HG03175 (cell line): Measurements from ENCODE around the gene KRTAP9-9.
"Not testable (repeated sequence)": the region's sequence is repeated elsewhere in the genome, so short reads cannot be mapped to it uniquely, and the experiment has no call there.

Experiments
- ATAC-seq: cut with Tn5 transposase; IDR thresholded peaks from one replicate; pipeline ENCODE4 v1.9.1; 2021; ENCODE audit warnings: mild to moderate bottlenecking, moderate library complexity; ENCODE audit not compliant: unreplicated experiment

KRTAP9-9 gene

GRCh38 chr17:41264599-41264998 lies 9.4 kb downstream of the KRTAP9-9 start:
- no peak for ATAC-seq

GRCh38 chr17:41265078-41265477 lies 9.9 kb downstream of the KRTAP9-9 start, which contains the start of gene KRTAP9-6:
Gene KRTAP9-6, plus strand, starts transcription at chr17:41265378. Its CDS starts 0 bp downstream, at chr17:41265378.
- no peak for ATAC-seq

GRCh38 chr17:41267711-41268110 lies 12.5 kb downstream of the KRTAP9-9 start:
- ATAC-seq: no peak

- ATAC-seq: not testable (repeated sequence)
These were observed 16.1 kb downstream of the KRTAP9-9 start for GRCh38 chr17:41271323-41271722.

GRCh38 chr17:41271858-41272257 lies 16.7 kb downstream of the KRTAP9-9 start:
- ATAC-seq: no peak

GRCh38 chr17:41275648-41276190 lies 20.5 kb downstream of the KRTAP9-9 start, which contains the start of gene KRTAP9-7:
Gene KRTAP9-7, plus strand, starts transcription at chr17:41275698. Its CDS starts 0 bp downstream, at chr17:41275698.
- not testable (repeated sequence) for ATAC-seq

- ATAC-seq: no peak
These were observed 23.2 kb downstream of the KRTAP9-9 start for GRCh38 chr17:41278176-41278955.

- ATAC-seq: no peak
These were observed 28.9 kb downstream of the KRTAP9-9 start for GRCh38 chr17:41284043-41284442.

GRCh38 chr17:41284546-41284945 lies 29.4 kb downstream of the KRTAP9-9 start:
- no peak for ATAC-seq

- no peak for ATAC-seq
These were observed 31.9 kb downstream of the KRTAP9-9 start for GRCh38 chr17:41287050-41287449.

- ATAC-seq: no peak
These were observed 38.8 kb downstream of the KRTAP9-9 start for GRCh38 chr17:41294016-41294415.

- no peak for ATAC-seq
These were observed 41.7 kb downstream of the KRTAP9-9 start for GRCh38 chr17:41296846-41297245.

GRCh38 chr17:41298458-41299135 lies 43.4 kb downstream of the KRTAP9-9 start:
- no peak for ATAC-seq

- no peak for ATAC-seq
These were observed 46.1 kb downstream of the KRTAP9-9 start for GRCh38 chr17:41301204-41301790.

GRCh38 chr17:41301916-41302901 lies 47.0 kb downstream of the KRTAP9-9 start, which contains the start of gene KRTAP29-1:
Gene KRTAP29-1, minus strand, starts transcription at chr17:41302851. Its CDS starts 0 bp downstream, at chr17:41302851.
- no peak for ATAC-seq

GRCh38 chr17:41302981-41303380 lies 47.8 kb downstream of the KRTAP9-9 start:
- no peak for ATAC-seq

GRCh38 chr17:41304091-41304490 lies 48.9 kb downstream of the KRTAP9-9 start:
- no peak for ATAC-seq
